GM12874 (cell line): Measurements from ENCODE around the gene CLDN14.

Source experiments
- TF ChIP-seq, protein P1 (sequence below): IDR thresholded peaks from 2 replicates; pipeline ENCODE4 v1.5.1; 2011; ENCODE audit warnings: low read depth, mild to moderate bottlenecking, control low read depth, low read length, moderate library complexity; ENCODE audit not compliant: insufficient read depth

The CLDN14 gene

DNA sequence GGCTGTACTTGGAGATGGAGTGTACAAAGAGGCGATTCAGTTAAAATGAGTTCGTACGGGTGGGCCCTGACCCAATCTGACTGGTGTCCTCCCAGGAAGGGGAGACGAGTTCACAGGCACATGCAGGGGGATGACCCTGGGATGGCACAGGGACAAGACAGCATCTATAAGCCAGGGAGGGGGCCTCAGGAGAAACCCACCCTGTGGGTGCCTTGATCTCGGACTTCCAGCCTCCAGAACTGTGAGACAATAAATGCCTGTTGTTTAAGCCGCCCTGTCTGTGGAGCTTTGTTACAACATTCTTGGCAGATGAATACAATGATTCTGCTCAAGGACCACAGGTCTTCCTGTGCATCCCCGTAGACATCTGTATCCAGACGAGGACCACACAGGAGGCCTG lies 14.6 kb upstream of the CLDN14 start:
- TF ChIP-seq, protein P1, sequence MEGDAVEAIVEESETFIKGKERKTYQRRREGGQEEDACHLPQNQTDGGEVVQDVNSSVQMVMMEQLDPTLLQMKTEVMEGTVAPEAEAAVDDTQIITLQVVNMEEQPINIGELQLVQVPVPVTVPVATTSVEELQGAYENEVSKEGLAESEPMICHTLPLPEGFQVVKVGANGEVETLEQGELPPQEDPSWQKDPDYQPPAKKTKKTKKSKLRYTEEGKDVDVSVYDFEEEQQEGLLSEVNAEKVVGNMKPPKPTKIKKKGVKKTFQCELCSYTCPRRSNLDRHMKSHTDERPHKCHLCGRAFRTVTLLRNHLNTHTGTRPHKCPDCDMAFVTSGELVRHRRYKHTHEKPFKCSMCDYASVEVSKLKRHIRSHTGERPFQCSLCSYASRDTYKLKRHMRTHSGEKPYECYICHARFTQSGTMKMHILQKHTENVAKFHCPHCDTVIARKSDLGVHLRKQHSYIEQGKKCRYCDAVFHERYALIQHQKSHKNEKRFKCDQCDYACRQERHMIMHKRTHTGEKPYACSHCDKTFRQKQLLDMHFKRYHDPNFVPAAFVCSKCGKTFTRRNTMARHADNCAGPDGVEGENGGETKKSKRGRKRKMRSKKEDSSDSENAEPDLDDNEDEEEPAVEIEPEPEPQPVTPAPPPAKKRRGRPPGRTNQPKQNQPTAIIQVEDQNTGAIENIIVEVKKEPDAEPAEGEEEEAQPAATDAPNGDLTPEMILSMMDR, result no peak

DNA sequence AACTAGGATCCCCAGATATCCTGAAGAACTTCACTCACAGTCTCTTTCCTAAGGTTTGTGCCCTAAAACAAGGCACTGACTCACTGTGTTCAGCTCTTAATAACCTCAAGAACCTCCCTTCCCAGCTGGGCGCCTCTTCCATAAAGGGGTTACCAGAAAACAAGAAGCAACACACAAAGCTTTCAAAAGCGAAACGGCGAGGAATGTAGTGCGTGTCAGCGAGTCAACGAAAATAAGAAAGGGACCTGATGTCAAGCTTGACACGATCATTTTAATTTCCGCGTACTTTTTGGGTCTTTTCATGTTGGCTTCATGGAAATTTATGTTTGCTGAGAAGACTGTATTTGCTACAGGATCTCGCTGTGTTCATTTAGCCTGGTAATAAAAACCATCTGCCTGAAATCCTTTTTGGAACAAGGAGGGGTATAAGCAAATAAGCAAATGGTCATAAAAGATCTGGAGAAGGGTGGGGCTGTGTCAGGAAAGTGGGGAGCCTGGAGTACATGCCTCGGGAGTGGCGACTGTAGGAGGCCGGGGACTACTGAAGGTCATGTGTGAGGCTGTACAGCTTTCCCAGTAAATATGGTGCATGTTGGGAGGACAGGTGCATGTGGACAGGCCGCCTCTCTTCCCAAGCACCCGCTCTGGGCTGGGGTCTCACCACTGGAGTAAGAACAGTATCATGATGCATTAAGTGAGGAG lies 11.4 kb upstream of the CLDN14 start:
- TF ChIP-seq, protein P1, result no peak

DNA sequence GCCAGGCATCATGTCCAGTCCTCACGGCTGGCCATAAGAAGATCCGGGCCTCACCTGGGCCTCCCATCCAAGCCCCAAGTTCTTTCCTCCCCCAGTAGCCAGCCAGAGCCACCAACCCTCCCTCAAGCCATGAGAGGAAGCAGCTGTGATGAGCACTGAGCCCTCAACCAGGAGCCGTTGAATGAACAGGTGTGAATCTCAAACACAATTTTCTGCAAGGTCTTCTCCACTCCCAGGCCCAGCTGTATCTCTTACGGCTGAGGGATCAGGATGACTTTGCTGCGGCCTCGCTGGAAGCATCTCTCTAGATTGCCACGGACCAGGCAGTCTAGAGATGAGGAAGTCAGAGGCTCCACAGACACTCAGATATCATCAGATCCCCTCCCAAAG lies 9.8 kb upstream of the CLDN14 start:
- TF ChIP-seq, protein P1, result no peak

DNA sequence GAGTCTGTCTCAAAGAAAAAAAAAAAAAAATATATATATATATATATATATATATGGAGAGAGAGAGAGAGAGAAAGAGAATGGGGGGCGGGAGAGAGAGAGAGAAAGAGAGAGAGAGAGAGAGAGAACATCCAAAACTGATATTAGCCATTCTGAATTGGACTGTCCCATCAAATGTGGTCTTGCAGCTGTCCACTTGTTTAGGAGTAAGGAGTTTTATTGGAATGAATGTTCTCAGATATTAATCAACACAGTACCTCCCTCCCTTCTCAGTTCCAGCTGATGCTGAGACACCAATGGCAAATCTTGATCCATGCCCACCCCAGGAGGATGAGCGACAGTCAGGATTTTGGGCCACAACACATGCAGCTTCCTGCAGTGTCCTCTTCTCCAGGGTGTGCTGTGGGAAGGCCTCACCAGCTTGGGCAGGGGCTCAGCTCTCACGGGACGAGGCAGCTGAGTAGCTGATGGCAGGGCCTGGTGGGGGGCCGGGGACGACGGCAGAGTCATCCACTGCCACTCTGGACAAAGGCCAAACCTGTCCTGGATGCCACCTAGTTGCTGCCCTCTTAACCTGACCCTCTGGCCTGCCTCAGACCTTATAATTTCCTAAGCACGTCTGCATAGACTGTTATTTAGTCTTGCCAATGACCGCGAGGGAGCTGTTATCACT lies 9.3 kb upstream of the CLDN14 start:
- TF ChIP-seq, protein P1, result no peak

DNA sequence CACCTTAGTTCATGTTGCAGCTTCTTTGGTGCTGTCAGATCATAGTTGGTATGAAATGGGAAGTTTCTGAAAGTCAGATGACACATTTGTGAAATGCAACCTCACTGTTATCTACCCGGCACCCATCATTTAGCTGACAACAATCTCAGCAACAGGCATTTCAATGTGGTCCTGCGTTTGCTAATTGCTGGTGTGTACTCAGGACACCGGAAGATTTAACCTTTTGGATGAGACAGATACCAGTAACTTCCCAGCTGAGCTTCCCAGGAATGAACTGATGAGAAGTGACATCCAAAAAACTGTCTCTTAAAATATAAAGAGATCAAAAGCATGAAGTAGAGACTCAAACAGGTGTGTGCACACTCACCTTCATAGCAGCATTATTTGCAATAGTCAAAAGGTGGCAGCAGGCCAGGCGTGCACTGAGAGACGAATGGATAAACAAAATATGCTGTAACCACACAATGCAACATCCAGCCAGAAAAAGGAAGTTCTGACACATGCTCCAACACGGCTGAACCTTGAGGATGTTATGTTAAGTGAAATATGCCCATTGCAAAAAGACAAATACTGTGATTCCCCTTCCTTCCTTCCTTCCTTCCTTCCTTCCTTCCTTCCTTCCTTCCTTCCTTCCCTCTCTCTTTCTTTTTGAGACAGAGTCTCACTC lies 7.9 kb upstream of the CLDN14 start:
- TF ChIP-seq, protein P1, result no peak

DNA sequence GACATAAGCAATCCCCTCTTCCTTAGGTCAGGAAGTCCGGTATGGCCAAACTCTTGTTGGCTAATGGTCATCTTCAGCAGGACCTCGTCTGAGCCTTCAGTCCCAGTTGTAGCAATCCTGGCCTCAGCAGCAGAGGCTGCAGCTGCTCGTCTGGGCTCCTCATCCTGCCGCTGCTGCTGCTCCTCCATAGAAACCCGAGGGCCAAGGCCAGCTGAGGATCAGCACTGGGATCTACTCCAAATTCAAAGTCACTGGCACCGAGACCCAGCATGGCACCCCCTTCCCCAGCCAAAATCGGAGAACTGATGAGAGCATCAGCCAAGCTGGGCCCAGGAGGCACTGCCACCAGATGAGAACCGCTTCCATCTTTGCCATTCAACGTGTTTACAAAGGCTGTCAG lies 6.3 kb upstream of the CLDN14 start:
- TF ChIP-seq, protein P1, result no peak

DNA sequence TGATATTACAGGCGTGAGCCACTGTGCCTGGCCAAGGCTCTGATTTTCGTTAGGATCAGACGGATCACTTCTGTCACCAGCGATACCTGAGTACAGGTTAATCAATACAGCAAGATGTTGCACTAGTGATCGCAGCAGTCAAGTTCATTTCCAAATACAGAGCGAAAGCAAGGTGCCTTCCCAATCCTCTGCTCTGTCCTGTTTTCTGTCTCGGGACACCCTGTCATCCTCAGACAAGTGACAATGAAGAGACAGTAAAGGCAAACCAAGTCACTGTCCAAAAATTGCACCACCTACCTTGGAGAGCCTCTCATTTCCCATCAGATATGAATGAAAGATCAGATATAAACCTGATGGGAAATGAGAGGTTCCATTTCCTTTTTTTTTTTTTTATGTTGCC lies 5.6 kb upstream of the CLDN14 start:
- TF ChIP-seq, protein P1, result no peak
